H1 (cell line): ENCODE results near the gene AKR7A2. TPM values are rescaled to one million over a fixed set of nuclear protein-coding genes. Genes with fewer than 3 reads are reported as not detected.

Source experiments
- CTCF ChIA-PET: fragments of 300-600 bp; sonication (Branson Sonifier 250); formaldehyde crosslinking; loops from one replicate; lab custom pipeline; 2021; ENCODE audit not compliant: partially characterized antibody; lab: Charles Lee
- POLR2A ChIA-PET: fragments of 300-600 bp; sonication (Branson Sonifier 250); formaldehyde crosslinking; loops from one replicate; lab custom pipeline; 2021; ENCODE audit warnings: inconsistent platforms; ENCODE audit not compliant: partially characterized antibody; lab: Charles Lee
- DNase-seq, 2 experiments: peaks; one replicate each; pipeline versions ENCODE4 v3.0.0 to v3.0.0-alpha.2; 2010 to 2022; ENCODE audit warnings: low spot score in 2 of 2, low read depth in 1 of 2, mixed read lengths in 1 of 2
- FAIRE-seq: peaks from 2 replicates; lab custom pipeline; 2011; peaks lifted over from hg19 to GRCh38; lab: Jason Lieb, UNC
- H2AFZ ChIP-seq: 2 replicates; pipeline ENCODE4 v1.8.1; 2012; ENCODE audit warnings: low read length, inconsistent platforms
- H2AK5ac ChIP-seq: 2 replicates; pipeline ENCODE4 v1.6.1; 2013; ENCODE audit warnings: low read depth, low read length
- H2BK120ac ChIP-seq: replicated peaks from 2 replicates; pipeline ENCODE3; 2013; ENCODE audit warnings: low read depth, low read length, inconsistent platforms
- H2BK12ac ChIP-seq: 2 replicates; pipeline ENCODE4 v1.6.1; 2013; ENCODE audit warnings: low read depth, low read length
- H2BK15ac ChIP-seq: 2 replicates; pipeline ENCODE4 v1.6.1; 2013; ENCODE audit warnings: low read length
- H2BK20ac ChIP-seq: 2 replicates; pipeline ENCODE4 v1.6.1; 2013; ENCODE audit warnings: low read length
- H2BK5ac ChIP-seq: 2 replicates; pipeline ENCODE4 v1.6.1; 2013; ENCODE audit warnings: low read depth, low read length
- H3K14ac ChIP-seq: 2 replicates; pipeline ENCODE4 v1.6.1; 2013; ENCODE audit warnings: inconsistent platforms; ENCODE audit not compliant: insufficient read length
- H3K18ac ChIP-seq: 2 replicates; pipeline ENCODE4 v1.6.1; 2013; ENCODE audit warnings: low read length; ENCODE audit errors: extremely low read depth
- H3K23ac ChIP-seq: 2 replicates; pipeline ENCODE4 v1.6.1; 2013; ENCODE audit warnings: inconsistent platforms; ENCODE audit not compliant: insufficient read length
- H3K23me2 ChIP-seq: 2 replicates; pipeline ENCODE4 v1.6.1; 2013; ENCODE audit warnings: low read depth, low read length
- H3K27ac ChIP-seq: 2 replicates; pipeline ENCODE4 v1.6.1; 2011; ENCODE audit warnings: low read depth, low read length, inconsistent platforms
- H3K27me3 ChIP-seq, 4 experiments: replicated peaks in 1 of 4; 1 replicate in 1 of 4; 2 replicates in 3 of 4; pipeline versions ENCODE4 v1.6.1 to v1.8.1; 2011 to 2013; ENCODE audit warnings: low read length in 3 of 4, mild to moderate bottlenecking in 3 of 4, inconsistent platforms in 2 of 4, mixed read lengths in 2 of 4, moderate library complexity in 1 of 4; ENCODE audit not compliant: control insufficient read depth in 3 of 4, insufficient read depth in 3 of 4; ENCODE audit errors: extremely low read depth in 1 of 4
- H3K36me3 ChIP-seq, 4 experiments: 2 replicates each; pipeline versions ENCODE4 v1.6.1 to v1.8.1; 2011 to 2013; ENCODE audit warnings: mild to moderate bottlenecking in 4 of 4, low read length in 3 of 4, moderate library complexity in 2 of 4, control low read depth in 1 of 4, inconsistent platforms in 1 of 4; ENCODE audit not compliant: insufficient read depth in 4 of 4, control insufficient read depth in 2 of 4
- H3K4ac ChIP-seq: replicated peaks from 2 replicates; pipeline ENCODE3; 2013; ENCODE audit warnings: low read length, low read depth, mixed read lengths, inconsistent platforms; ENCODE audit not compliant: insufficient read length
- H3K4me1 ChIP-seq, 4 experiments: replicated peaks in 1 of 4; 1 replicate in 1 of 4; 2 replicates in 3 of 4; pipeline versions ENCODE4 v1.6.1 to v1.8.1; 2011 to 2013; ENCODE audit warnings: low read length in 3 of 4, inconsistent platforms in 2 of 4, mixed read lengths in 1 of 4; ENCODE audit not compliant: insufficient read depth in 4 of 4, control insufficient read depth in 3 of 4
- H3K4me2 ChIP-seq, 2 experiments: 2 replicates each; pipeline versions ENCODE4 v1.6.1 to v1.8.1; 2011 to 2013; ENCODE audit warnings: low read depth in 2 of 2, low read length in 2 of 2, control low read depth in 1 of 2, inconsistent platforms in 1 of 2, mild to moderate bottlenecking in 1 of 2; ENCODE audit not compliant: insufficient read depth in 1 of 2
- H3K4me3 ChIP-seq, 4 experiments: fragments of 200-600, 300-600 bp in 1 of 4; sonication (generic), shearing (Covaris generic), sonication (Bioruptor Twin) in 1 of 4; 2 replicates each; pipeline versions ENCODE4 v1.5.1 to v1.8.1; 2011 to 2016; ENCODE audit warnings: low read length in 4 of 4, low read depth in 3 of 4, control low read depth in 2 of 4, inconsistent platforms in 2 of 4, mild to moderate bottlenecking in 2 of 4, mixed read lengths in 1 of 4, moderate library complexity in 1 of 4; ENCODE audit not compliant: insufficient read depth in 2 of 4; ENCODE audit errors: extremely low read depth in 1 of 4
- H3K56ac ChIP-seq: replicated peaks from 2 replicates; pipeline ENCODE3; 2013; ENCODE audit warnings: low read depth, mild to moderate bottlenecking, mixed read lengths, low read length, inconsistent platforms; ENCODE audit not compliant: insufficient read length
- H3K79me1 ChIP-seq: 2 replicates; pipeline ENCODE4 v1.6.1; 2013; ENCODE audit warnings: low read depth, low read length, control low read depth
- H3K79me2 ChIP-seq, 2 experiments: 2 replicates each; pipeline versions ENCODE4 v1.6.1 to v1.8.1; 2012 to 2013; ENCODE audit warnings: low read length in 2 of 2, mild to moderate bottlenecking in 2 of 2, inconsistent platforms in 1 of 2; ENCODE audit not compliant: insufficient read depth in 2 of 2, control insufficient read depth in 1 of 2
- H3K9ac ChIP-seq, 4 experiments: replicated peaks in 1 of 4; 1 replicate in 1 of 4; 2 replicates in 3 of 4; pipeline versions ENCODE4 v1.6.1 to v1.8.1; 2011 to 2013; ENCODE audit warnings: low read depth in 3 of 4, low read length in 3 of 4, control low read depth in 2 of 4, mild to moderate bottlenecking in 2 of 4, moderate library complexity in 2 of 4, inconsistent platforms in 1 of 4; ENCODE audit errors: extremely low read depth in 1 of 4
- H3K9me3 ChIP-seq, 2 experiments: 2 replicates each; pipeline versions ENCODE4 v1.6.1 to v1.8.1; 2012 to 2013; ENCODE audit warnings: mild to moderate bottlenecking in 2 of 2, moderate library complexity in 2 of 2, control low read depth in 1 of 2, inconsistent platforms in 1 of 2, low read depth in 1 of 2, low read length in 1 of 2, mixed read lengths in 1 of 2; ENCODE audit not compliant: insufficient read depth in 2 of 2
- H4K20me1 ChIP-seq, 2 experiments: replicated peaks in 1 of 2; 2 replicates each; pipeline versions ENCODE3 to v1.8.1; 2011 to 2013; ENCODE audit warnings: inconsistent platforms in 2 of 2, low read length in 2 of 2, mild to moderate bottlenecking in 1 of 2; ENCODE audit not compliant: insufficient read depth in 2 of 2, control insufficient read depth in 1 of 2
- H4K5ac ChIP-seq: 2 replicates; pipeline ENCODE4 v1.6.1; 2013; ENCODE audit warnings: low read length, low read depth, mixed read lengths, inconsistent platforms; ENCODE audit not compliant: insufficient read length
- H4K8ac ChIP-seq: 2 replicates; pipeline ENCODE4 v1.8.0; 2013; ENCODE audit warnings: mild to moderate bottlenecking, moderate library complexity, low read length, inconsistent platforms; ENCODE audit not compliant: insufficient read depth; ENCODE audit errors: extremely low read depth
- H4K91ac ChIP-seq: replicated peaks from 2 replicates; pipeline ENCODE3; 2013; ENCODE audit warnings: low read length, mixed read lengths, inconsistent platforms; ENCODE audit not compliant: insufficient read length
- CBX8 ChIP-seq: fragments of 300-800, 300-1000 bp; sonication (generic); IDR thresholded peaks from 2 replicates; pipeline ENCODE4 v1.7.1; 2016; ENCODE audit warnings: low read depth, low read length, borderline replicate concordance
- CHD2 ChIP-seq: IDR thresholded peaks from 2 replicates; pipeline ENCODE4 v1.6.1; 2012; ENCODE audit warnings: low read length, improper control_type of control experiment
- CREB1 ChIP-seq: IDR thresholded peaks from 2 replicates; pipeline ENCODE4 v1.6.1; 2012; ENCODE audit warnings: inconsistent platforms
- CTBP2 ChIP-seq: IDR thresholded peaks from 2 replicates; pipeline ENCODE4 v1.7.0; 2011; ENCODE audit warnings: borderline replicate concordance, mild to moderate bottlenecking, moderate library complexity, mixed read lengths, low read length; ENCODE audit not compliant: insufficient read depth, insufficient read length
- HDAC6 ChIP-seq: IDR thresholded peaks from one replicate; pipeline ENCODE4 v1.7.1; 2012; ENCODE audit warnings: low read depth, mild to moderate bottlenecking, inconsistent platforms, low read length, moderate library complexity
- MAFK ChIP-seq: IDR thresholded peaks from 2 replicates; pipeline ENCODE4 v1.6.1; 2012; ENCODE audit warnings: low read depth, mild to moderate bottlenecking, improper control_type of control experiment, low read length
- MAX ChIP-seq: IDR thresholded peaks from 2 replicates; pipeline ENCODE4 v1.6.1; 2012; ENCODE audit warnings: inconsistent platforms
- NRF1 ChIP-seq: IDR thresholded peaks from 2 replicates; pipeline ENCODE4 v1.6.1; 2011; ENCODE audit warnings: mild to moderate bottlenecking, low read depth, low read length, improper control_type of control experiment
- POLR2A ChIP-seq, 2 experiments: IDR thresholded peaks; 1 replicate in 1 of 2; 2 replicates in 1 of 2; pipeline ENCODE4 v1.6.1; 2011; ENCODE audit warnings: low read depth in 2 of 2, low read length in 2 of 2, mild to moderate bottlenecking in 2 of 2; ENCODE audit errors: control extremely low read depth in 1 of 2
- RXRA ChIP-seq: IDR thresholded peaks from 2 replicates; pipeline ENCODE4 v1.6.1; 2011; ENCODE audit warnings: low read depth, mild to moderate bottlenecking, low read length, moderate library complexity; ENCODE audit not compliant: insufficient read depth
- SIRT6 ChIP-seq: IDR thresholded peaks from one replicate; pipeline ENCODE4 v1.7.1; 2012; ENCODE audit warnings: low read length, inconsistent platforms
- SP1 ChIP-seq: IDR thresholded peaks from 2 replicates; pipeline ENCODE4 v1.6.1; 2011; ENCODE audit warnings: low read depth, low read length
- SP4 ChIP-seq: IDR thresholded peaks from 2 replicates; pipeline ENCODE4 v1.6.1; 2012; ENCODE audit warnings: low read length, inconsistent platforms
- TBP ChIP-seq: IDR thresholded peaks from 2 replicates; pipeline ENCODE4 v1.6.1; 2011; ENCODE audit warnings: low read depth, low read length, improper control_type of control experiment
- WGBS, 2 experiments: shearing (Covaris generic) in 1 of 2; methylation state at CpG; one replicate each; pipeline versions ENCODE4 v1.1.6 to v1.1.7; 2013 to 2015; ENCODE audit warnings: low lambda C conversion rate in 2 of 2, mixed read lengths in 2 of 2, inconsistent platforms in 1 of 2, low coverage in 1 of 2, missing lambda C conversion rate in 1 of 2; ENCODE audit not compliant: insufficient replicate concordance in 2 of 2, insufficient coverage in 1 of 2, insufficient read length in 1 of 2; ENCODE audit errors: extremely low coverage in 1 of 2, missing lambda C conversion rate in 1 of 2; 5-methylcytosine and 5-hydroxymethylcytosine counted together
- polyA plus RNA-seq, 7 experiments: library from polyadenylated mRNA; depleted of rRNA in 3 of 7; stranded (reverse) in 5 of 7; unstranded in 2 of 7; fragments of >200 nt in 5 of 7; fragments of 200-250 nt in 2 of 7; gene quantifications; 1 replicate in 5 of 7; 2 replicates in 1 of 7; 4 replicates in 1 of 7; pipeline versions ENCODE4 v1.2.1 to v1.2.3, GENCODE V29; 2011 to 2013; ENCODE audit warnings: missing spikeins in 2 of 7, mixed read lengths in 2 of 7
- total RNA-seq: library from RNA; stranded (reverse); fragmentation: NEBNext Ultra II Directional; extraction: Animal tissue kit (Norgen Biotek cat#: 25700); gene quantifications from 2 replicates; pipeline ENCODE4 v1.2.1, GENCODE V29; 2021

AKR7A2 gene
- total and polyA plus RNA-seq, 2 of the 8 experiments (the other 6 are each of a cell fraction or from before 2014, with no cell fraction given), result 32.0 to 48.3 TPM

- no peak overlapping the region for H2AFZ ChIP-seq
- no peaks in the 10 kb centered on the region for H3K9me3 ChIP-seq
- POLR2A ChIA-PET, result interaction anchor here (1.1 to 1.5 kb wide), 3 partner anchors 9 to 243 kb away, joined by 5 to 8 read pairs (median 5); partner anchors contain the start of genes AKR7A2 and SLC66A1
- no peak overlapping the region for H3K27ac ChIP-seq
- H3K27me3 ChIP-seq, result no peaks in the 10 kb centered on the region
- peak overlapping the region; percentile 75; the same call in 1 of the 2 replicates for H2AK5ac ChIP-seq
- H2BK15ac ChIP-seq, result no peak overlapping the region
- H3K4me2 ChIP-seq, result peak overlapping the region in 1 of 2 experiments; percentile 60; a peak in 1 of 4 replicates
- H4K20me1 ChIP-seq, result peaks cover 5 to 7% of the 10 kb centered on the region in 2 experiments
- no peak overlapping the region for H4K91ac ChIP-seq
- no peak overlapping the region for H3K9ac ChIP-seq
- DNase-seq (no peak), FAIRE-seq (no peak)
- peaks cover 2% of the 10 kb centered on the region; the same call in 1 of the 2 replicates for H3K23me2 ChIP-seq
- H3K4me3 ChIP-seq, result 0 out of 8 replicates have a peak overlapping the region, but pooled peaks of 1 of the 4 experiments have one; percentile 43
- H3K18ac ChIP-seq, result no peak overlapping the region
- CTCF ChIA-PET, result interaction anchor here (0.5 to 5.1 kb wide), 22 partner anchors 10 to 362 kb away, joined by 3 to 25 read pairs (median 4); no protein-coding TSS in a partner anchor
- peaks cover 0 to 15% (median 10%) of the 10 kb centered on the region in 4 experiments; a peak in 5 of 7 replicates for H3K4me1 ChIP-seq
- no peak overlapping the region for H2BK20ac ChIP-seq
- no peak overlapping the region for H4K5ac ChIP-seq
- no peak overlapping the region for H2BK120ac ChIP-seq
- peak overlapping the region; percentile 12; the same call in 1 of the 2 replicates for H2BK12ac ChIP-seq
- H3K23ac ChIP-seq, result no peak overlapping the region
- no peaks in the 10 kb centered on the region for H3K79me2 ChIP-seq
- WGBS, 2 experiments, result 76% methylated on average over 19 of the region's 19 CpGs; no CpG with 5 or more reads in 1 of the 2 experiments
- peaks cover 3 to 14% (median 5%) of the 10 kb centered on the region in 4 experiments; a peak in 3 of 8 replicates for H3K36me3 ChIP-seq
- no peak overlapping the region for H3K56ac ChIP-seq
- no peak overlapping the region for H2BK5ac ChIP-seq
- no peak overlapping the region for H3K4ac ChIP-seq
- H3K79me1 ChIP-seq, result no peaks in the 10 kb centered on the region
- no peak overlapping the region for H3K14ac ChIP-seq
- H4K8ac ChIP-seq, result no peak overlapping the region; the same call in 1 of the 2 replicates
- TF ChIP-seq TBP (no peak), RXRA (no peak), CREB1 (no peak), HDAC6 (no peak), MAFK (no peak), SIRT6 (no peak), CBX8 (no peak), MAX (no peak), SP1 (no peak), SP4 (no peak), CTBP2 (no peak), CHD2 (no peak), POLR2A (IDR thresholded peaks at IDR 0.05; ENCODE audit: control extremely low read depth in 1 of 2, low read depth in 2 of 2, low read length in 2 of 2) (no peak), NRF1 (no peak)
Observed at GRCh38 chr1:19339214-19339861, 27.4 kb upstream of the AKR7A2 start.
